Gastrocnemius medialis (tissue), 4 donors: ENCODE data around the gene SPATA13.
"Not testable (repeated sequence)": the region's sequence is repeated elsewhere in the genome, so short reads cannot be mapped to it uniquely, and the experiment has no call there.

ENCODE experiments used
- POLR2A ChIP-seq, 2 donors: fragments of 450-650 bp; IDR thresholded peaks; one replicate each; pipeline ENCODE4 v1.6.1; 2017; ENCODE audit warnings: antibody characterized with exemption in 2 of 2, mild to moderate bottlenecking in 2 of 2, moderate library complexity in 2 of 2
- TF ChIP-seq, protein P1 (sequence below), 5 experiments: fragments of 450-650 bp in 3 of 5; fragments of 200-600 bp in 2 of 5; sonication (generic) in 2 of 5; IDR thresholded peaks in 4 of 5; conservative IDR thresholded peaks in 1 of 5; 1 replicate in 4 of 5; 2 replicates in 1 of 5; pipeline ENCODE4 v1.5.1; 2016 to 2019; ENCODE audit warnings: antibody characterized with exemption in 5 of 5, mild to moderate bottlenecking in 3 of 5, moderate library complexity in 3 of 5

DNA sequence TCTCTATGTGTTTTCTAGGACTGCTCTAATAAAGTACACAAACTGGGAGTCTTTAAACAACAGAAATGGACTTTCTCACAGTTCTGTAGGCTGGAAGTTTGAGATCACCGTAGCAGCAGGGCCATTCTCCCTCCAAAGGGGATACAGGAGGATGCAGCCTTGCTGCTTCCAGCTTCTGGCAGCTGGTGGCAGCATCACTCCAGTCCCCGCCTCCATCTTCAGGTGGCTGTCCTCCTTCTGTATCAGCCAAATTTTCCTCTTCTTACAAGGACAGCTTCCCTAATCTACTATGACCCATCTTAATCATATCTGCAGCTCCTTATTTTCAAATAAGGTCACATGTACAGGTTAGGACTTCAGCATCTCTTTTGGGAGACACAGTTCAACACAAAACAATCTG, 161.9 kb downstream of the SPATA13 start:
- TF ChIP-seq POLR2A (IDR thresholded peaks at IDR 0.05) = not testable (repeated sequence)
- TF ChIP-seq, protein P1, sequence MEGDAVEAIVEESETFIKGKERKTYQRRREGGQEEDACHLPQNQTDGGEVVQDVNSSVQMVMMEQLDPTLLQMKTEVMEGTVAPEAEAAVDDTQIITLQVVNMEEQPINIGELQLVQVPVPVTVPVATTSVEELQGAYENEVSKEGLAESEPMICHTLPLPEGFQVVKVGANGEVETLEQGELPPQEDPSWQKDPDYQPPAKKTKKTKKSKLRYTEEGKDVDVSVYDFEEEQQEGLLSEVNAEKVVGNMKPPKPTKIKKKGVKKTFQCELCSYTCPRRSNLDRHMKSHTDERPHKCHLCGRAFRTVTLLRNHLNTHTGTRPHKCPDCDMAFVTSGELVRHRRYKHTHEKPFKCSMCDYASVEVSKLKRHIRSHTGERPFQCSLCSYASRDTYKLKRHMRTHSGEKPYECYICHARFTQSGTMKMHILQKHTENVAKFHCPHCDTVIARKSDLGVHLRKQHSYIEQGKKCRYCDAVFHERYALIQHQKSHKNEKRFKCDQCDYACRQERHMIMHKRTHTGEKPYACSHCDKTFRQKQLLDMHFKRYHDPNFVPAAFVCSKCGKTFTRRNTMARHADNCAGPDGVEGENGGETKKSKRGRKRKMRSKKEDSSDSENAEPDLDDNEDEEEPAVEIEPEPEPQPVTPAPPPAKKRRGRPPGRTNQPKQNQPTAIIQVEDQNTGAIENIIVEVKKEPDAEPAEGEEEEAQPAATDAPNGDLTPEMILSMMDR (IDR thresholded peaks at IDR 0.05 in 4 of 5, conservative IDR thresholded peaks at IDR 0.05 in 1 of 5) = not testable (repeated sequence)
